Thymus (tissue), 11 donors: Measurements from ENCODE around the gene DOLPP1. TPM values are rescaled to one million over a fixed set of nuclear protein-coding genes. Genes with fewer than 3 reads are reported as not detected.
"Not testable (repeated sequence)": the region's sequence is repeated elsewhere in the genome, so short reads cannot be mapped to it uniquely, and the experiment has no call there.

Source experiments
- DNase-seq, 9 donors: peaks; one replicate each; pipeline ENCODE4 v3.0.0-alpha.2; 2013; ENCODE audit warnings: low spot score in 9 of 9, low read depth in 6 of 9, missing footprints in 1 of 9
- H3K27ac ChIP-seq, 2 donors: one replicate each; pipeline ENCODE4 v1.5.1; 2013; ENCODE audit warnings: control low read depth in 1 of 2, low read depth in 1 of 2, low read length in 1 of 2, mild to moderate bottlenecking in 1 of 2, moderate library complexity in 1 of 2
- H3K27me3 ChIP-seq, 2 donors: one replicate each; pipeline ENCODE4 v1.5.1; 2013; ENCODE audit warnings: low read length in 1 of 2; ENCODE audit not compliant: control insufficient read depth in 2 of 2, insufficient read depth in 1 of 2
- H3K36me3 ChIP-seq, 2 donors: one replicate each; pipeline ENCODE4 v1.5.1; 2013; ENCODE audit warnings: low read length in 1 of 2, mild to moderate bottlenecking in 1 of 2, moderate library complexity in 1 of 2; ENCODE audit not compliant: control insufficient read depth in 2 of 2, insufficient read depth in 2 of 2
- H3K4me1 ChIP-seq, 2 donors: one replicate each; pipeline ENCODE4 v1.5.1; 2013; ENCODE audit warnings: low read length in 2 of 2; ENCODE audit not compliant: control insufficient read depth in 2 of 2, insufficient read depth in 2 of 2
- H3K4me3 ChIP-seq, 2 donors: one replicate each; pipeline ENCODE4 v1.5.1; 2013; ENCODE audit warnings: low read length in 2 of 2, control low read depth in 1 of 2, mild to moderate bottlenecking in 1 of 2
- H3K9me3 ChIP-seq, 2 donors: one replicate each; pipeline ENCODE4 v1.5.1; 2013; ENCODE audit warnings: low read length in 1 of 2, mild to moderate bottlenecking in 1 of 2; ENCODE audit not compliant: control insufficient read depth in 2 of 2, insufficient read depth in 1 of 2
- WGBS: extraction: QIAGEN DNeasy Blood & Tissue Kit; methylation state at CpG from one replicate; pipeline ENCODE4 v1.1.7; 2013; 5-methylcytosine and 5-hydroxymethylcytosine counted together
- polyA plus RNA-seq: library from polyadenylated mRNA; stranded (reverse); fragments of 200-250 nt; gene quantifications from one replicate; pipeline ENCODE4 v1.2.3, GENCODE V29; 2013
- total RNA-seq: library from RNA; stranded (reverse); fragments of 120-200 nt; gene quantifications from one replicate; pipeline ENCODE4 v1.2.4, GENCODE V29; 2013
- donor health status: healthy.

The DOLPP1 gene
- total and polyA plus RNA-seq, 2 donors = 9.6 to 12.7 TPM

DNA sequence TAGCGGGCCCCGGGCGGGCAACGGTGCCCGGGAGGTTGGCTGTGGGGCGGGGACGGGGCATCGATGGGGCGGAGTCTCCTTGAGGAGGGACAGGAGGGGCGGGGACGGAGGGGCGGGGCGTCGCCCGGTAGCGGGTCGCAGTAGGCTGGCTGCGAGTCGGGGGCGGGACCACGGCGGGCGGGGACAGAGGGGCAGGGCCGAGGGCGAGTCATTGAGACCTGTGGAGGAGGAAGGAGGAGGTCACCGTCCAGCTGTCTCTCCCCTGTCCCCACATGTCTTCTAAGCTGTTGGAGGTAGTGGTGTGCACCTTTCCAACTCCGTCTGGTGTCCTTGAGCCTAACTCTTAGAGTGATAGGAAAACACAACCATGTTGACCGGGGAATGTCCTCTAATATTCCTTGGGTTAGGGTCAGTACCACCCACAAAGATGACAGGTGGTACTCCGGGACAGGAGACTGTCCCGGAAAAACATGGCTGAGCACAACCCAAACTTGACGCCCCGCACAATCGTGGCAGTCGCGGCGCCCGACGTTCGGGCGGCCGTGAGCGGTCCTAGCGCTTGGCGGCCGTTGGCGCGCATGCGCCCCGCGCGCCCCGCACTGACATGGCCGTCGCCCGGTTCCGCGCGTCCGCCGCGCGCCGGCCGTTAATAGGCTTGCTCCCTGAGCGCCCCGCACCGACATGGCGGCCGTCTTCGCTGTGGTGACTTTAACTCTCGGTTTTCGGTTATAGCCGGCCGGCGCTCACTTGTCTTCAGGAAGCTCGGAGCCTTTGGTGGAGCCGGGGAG, 30.0 kb downstream of the DOLPP1 start, which contains the start of the genes CRAT and PTPA:
CRAT (minus strand) TSS at position 54 of the 788 bp plus-strand sequence. CDS start 284 bp downstream, outside the sequence.
PTPA (plus strand) TSS at position 676 of the 788 bp plus-strand sequence. CDS start 186 bp downstream, outside the sequence.
- Histone ChIP-seq H3K4me1 (peaks cover 19 to 33% of the 10 kb centered on the region in 2 donors), H3K4me3 (peak within 1 kb of the TSS; percentile 82 to 88), H3K27me3 (peaks cover 2 to 11% of the 10 kb centered on the region in 2 donors), H3K27ac (peak within 1 kb of the TSS; percentile 95 to 96), H3K9me3 (no peaks in the 10 kb centered on the region), H3K36me3 (peaks cover 0 to 4% of the 10 kb centered on the region in 2 donors)
- under 1% methylated on average over 77 of the region's 77 CpGs for WGBS
- DNase-seq = peak; percentile 76 to 93 (median 86)

DNA sequence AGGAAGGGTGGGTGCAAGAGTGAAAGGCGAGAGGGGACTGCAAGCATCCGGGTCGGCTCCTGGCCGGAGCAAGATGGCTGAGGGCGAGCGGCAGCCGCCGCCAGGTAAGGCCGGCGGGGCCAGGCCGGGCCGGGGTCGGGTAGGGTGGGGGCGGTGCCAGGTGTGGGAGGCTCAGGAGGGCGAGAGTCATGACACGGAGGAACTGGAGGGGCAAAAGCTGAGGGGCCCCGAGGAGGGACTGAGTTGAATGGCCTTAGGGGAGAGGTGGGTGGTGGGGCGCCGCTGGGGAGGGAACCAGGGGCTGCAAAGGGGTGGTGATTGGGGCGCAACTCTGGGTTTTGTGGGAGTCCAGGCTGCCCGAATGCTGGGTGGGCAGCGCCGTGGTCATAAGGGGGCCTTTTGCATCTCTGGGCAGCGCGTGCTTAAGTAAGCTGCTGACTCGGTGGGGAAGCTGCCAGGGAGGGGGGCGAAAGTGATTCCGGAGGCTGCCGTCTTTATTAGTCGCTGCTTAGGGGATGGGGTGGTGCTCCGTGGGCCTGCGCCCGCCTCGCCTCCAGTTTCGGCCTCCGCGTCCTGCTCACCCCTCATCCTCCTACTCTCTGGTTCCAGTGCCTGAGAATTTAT, 30.7 kb downstream of the DOLPP1 start:
- peak overlapping the region; percentile 77 to 86 for H3K27ac ChIP-seq
- 1% methylated on average over 37 of the region's 37 CpGs for WGBS
- peak in 2 of 9 donors; percentile 28 to 49 for DNase-seq
- H3K27me3 ChIP-seq = peaks cover 2 to 11% of the 10 kb centered on the region in 2 donors
- peaks cover 0 to 4% of the 10 kb centered on the region in 2 donors for H3K36me3 ChIP-seq
- peak overlapping the region; percentile 82 to 88 for H3K4me3 ChIP-seq
- H3K9me3 ChIP-seq = no peaks in the 10 kb centered on the region
- H3K4me1 ChIP-seq = peaks cover 19 to 33% of the 10 kb centered on the region in 2 donors

DNA sequence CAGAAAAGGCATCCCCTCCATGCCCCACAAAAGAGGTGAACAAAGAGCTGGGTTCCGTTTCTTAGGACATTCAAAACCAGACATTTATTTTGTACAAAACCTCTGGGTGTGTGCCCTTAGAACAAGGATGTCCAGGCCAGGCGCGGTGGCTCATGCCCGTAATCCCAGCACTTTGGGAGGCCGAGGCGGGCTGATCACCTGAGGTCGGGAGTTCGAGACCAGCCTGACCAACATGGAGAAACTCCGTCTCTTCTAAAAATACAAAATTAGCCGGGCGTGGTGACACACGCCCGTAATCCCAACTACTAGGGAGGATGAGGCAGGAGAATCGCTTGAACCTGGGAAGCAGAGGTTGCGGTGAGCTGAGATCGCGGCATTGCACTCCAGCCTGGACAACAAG, 31.6 kb downstream of the DOLPP1 start:
- H3K27ac ChIP-seq, H3K9me3 ChIP-seq, H3K36me3 ChIP-seq, DNase-seq: not testable (repeated sequence)
- Histone ChIP-seq H3K4me3 (peak overlapping the region; percentile 82 to 88), H3K27me3 (peaks cover 2 to 11% of the 10 kb centered on the region in 2 donors), H3K4me1 (peaks cover 19 to 33% of the 10 kb centered on the region in 2 donors)
- 98% methylated on average over 17 of the region's 17 CpGs for WGBS

DNA sequence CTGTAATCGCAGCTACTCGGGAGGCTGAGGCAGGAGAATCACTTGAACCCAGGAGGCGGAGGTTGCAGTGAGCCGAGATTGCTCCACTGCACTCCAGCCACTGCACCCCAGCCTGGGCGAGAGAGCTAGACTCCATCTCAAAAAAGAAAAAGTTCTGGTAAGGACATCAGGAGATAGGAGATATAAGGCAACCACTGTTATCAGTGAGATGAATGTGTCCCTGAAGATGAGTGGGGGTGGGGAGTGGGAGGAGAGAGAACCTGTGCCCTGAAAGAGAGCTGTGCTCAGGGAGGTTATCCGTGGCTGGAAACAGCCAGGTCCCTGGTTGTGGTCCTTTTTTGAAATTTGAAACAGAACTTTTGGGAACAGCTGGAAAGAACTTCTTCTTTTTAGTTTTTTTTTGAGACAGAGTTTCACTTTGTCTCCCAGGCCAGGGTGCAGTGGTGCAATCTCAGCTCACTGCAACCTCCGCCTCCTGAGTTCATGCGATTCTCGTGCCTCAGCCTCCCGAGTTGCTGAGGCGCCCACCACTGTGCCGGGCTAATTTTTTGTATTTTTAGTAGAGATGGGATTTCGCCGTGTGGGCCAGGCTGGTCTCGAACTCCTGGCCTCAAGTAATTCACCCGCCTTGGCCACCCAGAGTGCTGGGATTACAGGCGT, 32.9 kb downstream of the DOLPP1 start:
- Histone ChIP-seq H3K4me1 (peaks cover 19 to 31% of the 10 kb centered on the region in 2 donors), H3K36me3 (no peaks in the 10 kb centered on the region), H3K9me3 (no peaks in the 10 kb centered on the region), H3K4me3 (no peak overlapping the region), H3K27me3 (peaks cover 2 to 10% of the 10 kb centered on the region in 2 donors), H3K27ac (no peak overlapping the region)
- no peak for DNase-seq
- 94% methylated on average over 17 of the region's 17 CpGs for WGBS

DNA sequence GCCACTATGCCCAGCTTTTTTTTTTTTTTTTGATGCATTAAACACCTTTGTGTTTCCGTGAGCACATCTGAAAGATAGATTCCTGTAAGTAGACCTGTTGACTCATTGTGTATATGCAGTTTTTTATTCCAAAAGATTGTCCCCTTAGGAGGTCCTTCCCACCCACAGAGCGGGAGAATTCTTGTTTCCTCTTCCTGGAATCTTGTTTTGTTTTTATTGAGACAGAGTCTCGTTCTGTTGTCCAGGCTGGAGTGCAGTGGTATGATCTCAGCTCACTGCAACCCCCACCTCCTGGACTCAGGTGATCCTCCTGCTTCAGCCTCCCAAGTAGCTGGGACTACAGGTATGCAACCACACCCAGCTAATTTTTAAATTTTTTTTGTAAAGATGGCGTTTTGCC, 37.9 kb downstream of the DOLPP1 start:
- no peak for DNase-seq
- Histone ChIP-seq H3K4me3 (no peak overlapping the region), H3K36me3 (peaks cover 22 to 27% of the 10 kb centered on the region in 2 donors), H3K4me1 (peaks cover 5% of the 10 kb centered on the region in 2 donors), H3K27ac (no peak overlapping the region), H3K9me3 (no peaks in the 10 kb centered on the region), H3K27me3 (no peaks in the 10 kb centered on the region)
- WGBS = 98% methylated on average over 4 of the region's 4 CpGs

DNA sequence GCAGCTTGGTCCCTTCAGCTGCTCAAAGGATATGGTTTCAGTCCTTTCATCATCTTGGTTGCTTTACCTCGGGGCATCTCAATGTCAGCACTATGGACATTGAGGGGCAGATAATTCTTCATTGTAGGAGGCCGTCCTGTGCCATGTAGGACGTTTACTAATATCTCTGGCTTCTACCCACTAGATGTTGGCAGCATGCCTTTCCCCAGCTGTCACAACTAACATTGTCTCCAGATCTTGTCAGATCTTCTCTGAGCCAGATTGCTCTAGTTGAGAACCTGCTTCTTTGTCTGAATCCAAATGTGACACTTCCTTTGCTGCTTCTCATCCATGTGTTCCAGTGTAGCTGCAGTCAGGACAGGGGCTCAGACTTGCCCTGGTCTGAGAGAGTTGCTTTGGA, 40.6 kb downstream of the DOLPP1 start:
- Histone ChIP-seq H3K4me1 (no peaks in the 10 kb centered on the region), H3K4me3 (no peak overlapping the region), H3K27ac (no peak overlapping the region), H3K9me3 (no peaks in the 10 kb centered on the region), H3K27me3 (no peaks in the 10 kb centered on the region), H3K36me3 (peaks cover 37 to 46% of the 10 kb centered on the region in 2 donors)
- 95% methylated on average over 3 of the region's 3 CpGs for WGBS
- DNase-seq = no peak

DNA sequence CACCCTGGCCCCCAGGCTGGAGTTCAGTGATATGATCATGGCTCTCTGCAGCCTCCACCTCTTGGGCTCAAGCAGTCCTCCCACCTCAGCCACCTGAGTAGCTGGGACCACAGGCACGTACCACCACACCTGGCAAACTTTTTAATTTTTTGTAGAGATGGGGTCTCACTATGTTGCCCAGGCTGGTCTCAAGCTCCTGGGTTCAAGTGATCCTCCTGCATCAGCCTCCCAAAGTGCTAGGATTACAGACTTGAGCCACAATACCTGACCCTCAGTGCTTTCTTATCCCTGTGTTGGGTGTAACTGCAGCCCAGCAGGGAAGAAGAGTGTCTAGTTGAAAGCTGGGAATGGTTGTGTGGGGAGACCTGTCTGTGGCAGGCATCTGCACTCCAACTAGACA, 41.2 kb downstream of the DOLPP1 start:
- no peak for DNase-seq
- H3K27ac ChIP-seq = no peak overlapping the region
- H3K4me3 ChIP-seq = no peak overlapping the region
- no peaks in the 10 kb centered on the region for H3K9me3 ChIP-seq
- peaks cover 43 to 52% of the 10 kb centered on the region in 2 donors for H3K36me3 ChIP-seq
- H3K4me1 ChIP-seq = no peaks in the 10 kb centered on the region
- 97% methylated on average over 1 of the region's 1 CpG for WGBS
- H3K27me3 ChIP-seq = no peaks in the 10 kb centered on the region

DNA sequence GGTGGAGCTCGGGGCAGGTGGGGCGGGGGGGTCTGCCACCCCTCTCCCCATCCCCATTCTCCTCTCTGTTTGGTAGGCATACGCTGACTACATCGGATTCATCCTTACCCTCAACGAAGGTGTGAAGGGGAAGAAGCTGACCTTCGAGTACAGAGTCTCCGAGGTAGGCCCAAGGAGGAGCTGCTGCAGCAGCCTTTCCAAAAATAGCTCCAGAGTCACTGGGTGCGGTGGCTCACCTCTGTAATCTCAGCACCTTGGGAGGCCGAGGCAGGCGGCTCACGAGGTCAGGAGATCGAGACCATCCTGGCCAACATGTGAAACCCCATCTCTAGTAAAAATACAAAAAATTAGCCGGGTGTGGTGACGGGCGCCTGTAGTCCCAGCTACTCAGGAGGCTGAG, 42.1 kb downstream of the DOLPP1 start:
- not testable (repeated sequence) for H3K9me3 ChIP-seq, H3K27me3 ChIP-seq, H3K4me1 ChIP-seq, H3K27ac ChIP-seq, DNase-seq, H3K4me3 ChIP-seq
- H3K36me3 ChIP-seq = peaks cover 47 to 57% of the 10 kb centered on the region in 2 donors
- whole genome bisulfite sequencing = 97% methylated on average over 15 of the region's 15 CpGs
